Neuronal stem cell (in vitro differentiated cells): Measurements from ENCODE around the gene SRGAP3.

Source experiments
- DNase-seq: peaks from one replicate; pipeline ENCODE4 v3.0.0-alpha.2; 2013; ENCODE audit warnings: low spot score
- H2AFZ ChIP-seq: one replicate; pipeline ENCODE4 v1.6.1; 2013; ENCODE audit warnings: mild to moderate bottlenecking, low read length, inconsistent platforms
- H2AK5ac ChIP-seq: 2 replicates; pipeline ENCODE4 v1.6.1; 2013; ENCODE audit warnings: low read depth, mild to moderate bottlenecking, inconsistent platforms, low read length, moderate library complexity, mixed read lengths
- H2BK120ac ChIP-seq: 2 replicates; pipeline ENCODE4 v1.6.1; 2013; ENCODE audit warnings: low read depth, mild to moderate bottlenecking, inconsistent platforms, low read length, moderate library complexity, mixed read lengths
- H2BK12ac ChIP-seq: one replicate; pipeline ENCODE4 v1.6.1; 2013; ENCODE audit warnings: low read length, inconsistent platforms
- H2BK15ac ChIP-seq: 2 replicates; pipeline ENCODE4 v1.6.1; 2013; ENCODE audit warnings: mild to moderate bottlenecking, low read length, inconsistent platforms, mixed read lengths
- H2BK5ac ChIP-seq: one replicate; pipeline ENCODE4 v1.6.1; 2013; ENCODE audit warnings: inconsistent platforms, mild to moderate bottlenecking, low read length, moderate library complexity
- H3K14ac ChIP-seq: one replicate; pipeline ENCODE4 v1.6.1; 2013; ENCODE audit warnings: low read length, inconsistent platforms
- H3K18ac ChIP-seq: 2 replicates; pipeline ENCODE4 v1.6.1; 2013; ENCODE audit warnings: low read length, inconsistent platforms
- H3K23ac ChIP-seq: 2 replicates; pipeline ENCODE4 v1.6.1; 2013; ENCODE audit warnings: low read depth, mild to moderate bottlenecking, mixed read lengths, low read length, inconsistent platforms; ENCODE audit not compliant: poor library complexity
- H3K27ac ChIP-seq: replicated peaks from 3 replicates; pipeline ENCODE4 v1.5.1; 2013; ENCODE audit warnings: low read length, inconsistent platforms
- H3K27me3 ChIP-seq, 3 experiments: 2 replicates each; pipeline ENCODE4 v1.6.1; 2013; ENCODE audit warnings: low read length in 3 of 3, mild to moderate bottlenecking in 2 of 3, inconsistent platforms in 1 of 3, low read depth in 1 of 3, mixed read lengths in 1 of 3, moderate library complexity in 1 of 3; ENCODE audit not compliant: control insufficient read depth in 3 of 3, insufficient read depth in 3 of 3
- H3K36me3 ChIP-seq, 2 donors: replicated peaks in 1 of 2; 2 replicates each; pipeline ENCODE4 v1.6.1; 2013; ENCODE audit warnings: low read length in 2 of 2; ENCODE audit not compliant: control insufficient read depth in 2 of 2, insufficient read depth in 2 of 2
- H3K4ac ChIP-seq: 2 replicates; pipeline ENCODE4 v1.6.1; 2013; ENCODE audit warnings: inconsistent platforms, mild to moderate bottlenecking, low read length, moderate library complexity
- H3K4me1 ChIP-seq, 2 donors: 1 replicate in 1 of 2; 2 replicates in 1 of 2; pipeline ENCODE4 v1.6.1; 2013; ENCODE audit warnings: low read length in 2 of 2, low read depth in 1 of 2; ENCODE audit not compliant: control insufficient read depth in 2 of 2, insufficient read depth in 1 of 2
- H3K4me2 ChIP-seq: one replicate; pipeline ENCODE4 v1.6.1; 2013; ENCODE audit warnings: mild to moderate bottlenecking, low read length, inconsistent platforms; ENCODE audit not compliant: insufficient read depth, poor library complexity, severe bottlenecking
- H3K4me3 ChIP-seq, 2 donors: 2 replicates each; pipeline ENCODE4 v1.5.1; 2013; ENCODE audit warnings: low read length in 2 of 2, mild to moderate bottlenecking in 2 of 2, inconsistent platforms in 1 of 2, moderate library complexity in 1 of 2
- H3K79me1 ChIP-seq: one replicate; pipeline ENCODE4 v1.6.1; 2013; ENCODE audit warnings: low read depth, mild to moderate bottlenecking, inconsistent platforms, low read length, moderate library complexity
- H3K9ac ChIP-seq: one replicate; pipeline ENCODE4 v1.6.1; 2013; ENCODE audit warnings: mild to moderate bottlenecking, low read depth, low read length, inconsistent platforms; ENCODE audit not compliant: poor library complexity
- H3K9me3 ChIP-seq, 2 donors: replicated peaks in 1 of 2; 2 replicates each; pipeline versions ENCODE3 to v1.6.1; 2013; ENCODE audit warnings: low read length in 2 of 2, mild to moderate bottlenecking in 2 of 2, inconsistent platforms in 1 of 2, low read depth in 1 of 2, mixed read lengths in 1 of 2, moderate library complexity in 1 of 2; ENCODE audit not compliant: control insufficient read depth in 2 of 2, insufficient read depth in 1 of 2
- H4K8ac ChIP-seq: one replicate; pipeline ENCODE4 v1.6.1; 2013; ENCODE audit warnings: low read depth, mild to moderate bottlenecking, inconsistent platforms, low read length, moderate library complexity
- H4K91ac ChIP-seq: one replicate; pipeline ENCODE4 v1.6.1; 2013; ENCODE audit warnings: low read length, low read depth, mild to moderate bottlenecking, inconsistent platforms; ENCODE audit not compliant: poor library complexity
- WGBS, 2 donors: extraction: QIAGEN DNeasy Blood & Tissue Kit; methylation state at CpG; one replicate each; pipeline ENCODE4 v1.1.7; 2013; ENCODE audit warnings: missing lambda C conversion rate in 2 of 2, mixed read lengths in 1 of 2; ENCODE audit not compliant: insufficient read length in 2 of 2, insufficient replicate concordance in 1 of 2; ENCODE audit errors: extremely low coverage in 2 of 2; 5-methylcytosine and 5-hydroxymethylcytosine counted together

SRGAP3 gene

DNA sequence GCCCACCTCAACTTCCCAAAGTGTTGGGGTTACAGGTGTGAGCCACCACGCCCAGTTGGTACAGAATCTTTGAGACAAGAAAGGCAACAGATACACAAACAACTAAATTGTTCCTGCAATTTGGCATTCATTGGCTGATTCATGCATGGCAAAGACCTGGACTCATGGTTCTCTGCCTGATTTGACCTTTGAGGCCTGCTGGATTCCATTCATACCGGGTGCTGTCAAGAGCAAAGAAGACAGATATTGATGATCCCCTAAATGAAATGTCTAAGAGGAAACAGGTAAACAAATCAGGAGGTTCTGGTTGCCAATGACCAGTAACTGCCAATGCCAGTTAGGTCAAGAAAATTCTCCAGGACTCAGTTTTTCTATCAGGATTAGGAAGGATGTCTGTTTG, 242.2 kb downstream of the SRGAP3 start:
- H2BK120ac ChIP-seq: no peak overlapping the region
- peaks cover 3 to 6% of the 10 kb centered on the region in 2 donors for H3K9me3 ChIP-seq
- H3K14ac ChIP-seq: no peak overlapping the region
- H2AK5ac ChIP-seq: no peak overlapping the region
- no peak overlapping the region for H3K9ac ChIP-seq
- no peak overlapping the region for H4K8ac ChIP-seq
- no peaks in the 10 kb centered on the region for H3K27me3 ChIP-seq
- H3K4me2 ChIP-seq: no peak overlapping the region
- DNase-seq: no peak
- no peak overlapping the region for H2BK15ac ChIP-seq
- H4K91ac ChIP-seq: no peak overlapping the region
- H3K4me3 ChIP-seq: no peak overlapping the region
- peaks cover 8 to 82% of the 10 kb centered on the region in 2 donors for H3K36me3 ChIP-seq
- H3K4ac ChIP-seq: no peak overlapping the region
- H2BK5ac ChIP-seq: no peak overlapping the region
- WGBS, 2 donors: no CpG with 5 or more reads among the region's 2 CpGs
- H3K18ac ChIP-seq: no peak overlapping the region
- H3K27ac ChIP-seq: no peak overlapping the region
- H2BK12ac ChIP-seq: no peak overlapping the region
- peaks cover 0 to 1% of the 10 kb centered on the region in 2 donors for H3K4me1 ChIP-seq
- no peaks in the 10 kb centered on the region for H3K79me1 ChIP-seq
- no peak overlapping the region for H3K23ac ChIP-seq
- no peak overlapping the region for H2AFZ ChIP-seq

DNA sequence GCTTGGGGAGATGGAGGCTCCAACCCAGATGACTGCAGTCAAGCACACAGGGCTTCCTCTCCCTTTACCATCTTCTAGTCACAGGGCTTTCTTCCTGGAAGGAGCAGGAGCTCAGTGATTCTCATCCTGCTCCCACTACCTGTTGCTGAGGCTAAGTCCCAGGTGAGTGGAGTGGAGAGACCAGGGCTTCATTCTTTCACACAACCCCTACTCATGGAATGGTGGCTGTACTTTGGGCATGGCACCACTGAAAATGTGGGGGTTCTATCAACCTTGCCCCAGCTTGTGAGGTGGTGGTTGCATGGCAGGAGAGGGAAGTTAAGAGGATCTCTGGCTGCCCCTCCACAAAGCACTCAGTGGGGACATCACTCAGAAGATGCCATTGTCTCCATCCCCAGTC, 249.4 kb downstream of the SRGAP3 start:
- H3K36me3 ChIP-seq: peaks cover 3 to 72% of the 10 kb centered on the region in 2 donors

GRCh38 chr3:8997151-8997550, 252.3 kb downstream of the SRGAP3 start:
- Histone ChIP-seq H3K9me3 (no peaks in the 10 kb centered on the region), H3K23ac (no peak overlapping the region), H3K36me3 (peaks cover 3 to 89% of the 10 kb centered on the region in 2 donors), H4K91ac (no peak overlapping the region), H2AK5ac (no peak overlapping the region), H3K27me3 (no peaks in the 10 kb centered on the region), H3K14ac (no peak overlapping the region), H3K4ac (no peak overlapping the region), H2AFZ (no peak overlapping the region), H2BK120ac (no peak overlapping the region), H3K9ac (no peak overlapping the region), H3K4me2 (no peak overlapping the region), H2BK15ac (no peak overlapping the region), H2BK5ac (no peak overlapping the region), H3K4me1 (peaks cover 0 to 5% of the 10 kb centered on the region in 2 donors), H4K8ac (no peak overlapping the region), H2BK12ac (no peak overlapping the region), H3K18ac (no peak overlapping the region), H3K79me1 (no peaks in the 10 kb centered on the region), H3K27ac (no peak overlapping the region), H3K4me3 (no peak overlapping the region)
- WGBS, 2 donors: no CpG with 5 or more reads among the region's 3 CpGs
- DNase-seq: no peak

More for the DNA sequence above, 249.4 kb downstream of the SRGAP3 start:
- Histone ChIP-seq H4K8ac (no peak overlapping the region), H3K79me1 (no peaks in the 10 kb centered on the region), H3K27ac (no peak overlapping the region), H3K4ac (no peak overlapping the region), H2BK120ac (no peak overlapping the region), H3K4me3 (no peak overlapping the region), H2BK12ac (no peak overlapping the region), H3K23ac (no peak overlapping the region), H2AK5ac (no peak overlapping the region), H4K91ac (no peak overlapping the region), H3K14ac (no peak overlapping the region), H3K18ac (no peak overlapping the region), H3K4me2 (no peak overlapping the region), H2AFZ (no peak overlapping the region), H3K9ac (no peak overlapping the region), H2BK5ac (no peak overlapping the region), H2BK15ac (no peak overlapping the region), H3K27me3 (no peaks in the 10 kb centered on the region), H3K4me1 (peaks cover 0 to 4% of the 10 kb centered on the region in 2 donors), H3K9me3 (no peaks in the 10 kb centered on the region)
- no peak for DNase-seq

GRCh38 chr3:8996681-8997121, 252.7 kb downstream of the SRGAP3 start:
- no peak overlapping the region for H3K27ac ChIP-seq
- DNase-seq: no peak
- no peak overlapping the region for H2BK12ac ChIP-seq
- no peak overlapping the region for H2BK5ac ChIP-seq
- no peaks in the 10 kb centered on the region for H3K79me1 ChIP-seq
- H3K4me2 ChIP-seq: no peak overlapping the region
- H3K27me3 ChIP-seq: no peaks in the 10 kb centered on the region
- no peak overlapping the region for H4K8ac ChIP-seq
- WGBS, 2 donors: no CpG with 5 or more reads among the region's 12 CpGs
- H4K91ac ChIP-seq: no peak overlapping the region
- H2BK120ac ChIP-seq: no peak overlapping the region
- no peaks in the 10 kb centered on the region for H3K9me3 ChIP-seq
- peaks cover 0 to 5% of the 10 kb centered on the region in 2 donors for H3K4me1 ChIP-seq
- no peak overlapping the region for H3K18ac ChIP-seq
- H3K9ac ChIP-seq: no peak overlapping the region
- H3K36me3 ChIP-seq: peaks cover 3 to 93% of the 10 kb centered on the region in 2 donors
- no peak overlapping the region for H3K4me3 ChIP-seq
- no peak overlapping the region for H3K14ac ChIP-seq
- H2AFZ ChIP-seq: no peak overlapping the region
- H3K23ac ChIP-seq: no peak overlapping the region
- no peak overlapping the region for H3K4ac ChIP-seq
- H2BK15ac ChIP-seq: no peak overlapping the region
- no peak overlapping the region for H2AK5ac ChIP-seq
